Upper lobe of left lung (tissue), 6 donors: ENCODE data around the gene GRPR. TPM values are rescaled to one million over a fixed set of nuclear protein-coding genes. Genes with fewer than 3 reads are reported as not detected.

Source experiments
- ATAC-seq, 2 donors: fragments of 200-7000 bp; cut with Tn5 transposase; one replicate each; pipeline ENCODE4 v1.9.1; 2022; ENCODE audit warnings: mild to moderate bottlenecking in 2 of 2, moderate library complexity in 2 of 2; ENCODE audit not compliant: low FRiP score in 2 of 2
- DNase-seq, 2 donors: peaks; one replicate each; pipeline ENCODE4 v3.0.0-alpha.2; 2019 to 2020
- H3K27ac ChIP-seq, 4 donors: fragments of 200-600 bp; sonication (generic); one replicate each; pipeline ENCODE4 v1.5.1; 2016 to 2019
- H3K27me3 ChIP-seq, 4 donors: fragments of 200-600 bp; sonication (generic); one replicate each; pipeline ENCODE4 v1.5.1; 2017 to 2019
- H3K36me3 ChIP-seq, 4 donors: fragments of 200-600 bp; sonication (generic); one replicate each; pipeline ENCODE4 v1.5.1; 2016 to 2019
- H3K4me1 ChIP-seq, 4 donors: fragments of 200-600 bp; sonication (generic); one replicate each; pipeline ENCODE4 v1.5.1; 2018 to 2019
- H3K4me3 ChIP-seq, 4 donors: fragments of 200-600 bp; sonication (generic); one replicate each; pipeline ENCODE4 v1.5.1; 2017 to 2019; ENCODE audit warnings: mild to moderate bottlenecking in 2 of 4, moderate library complexity in 1 of 4
- H3K9me3 ChIP-seq, 4 donors: fragments of 200-600 bp; sonication (generic); one replicate each; pipeline ENCODE4 v1.5.1; 2018 to 2019
- EP300 ChIP-seq, 4 donors: sonication (generic); formaldehyde crosslinking; IDR thresholded peaks; one replicate each; pipeline ENCODE4 v1.5.1; 2017; ENCODE audit warnings: antibody characterized with exemption in 4 of 4, control low read depth in 2 of 4
- POLR2A ChIP-seq, 4 donors: fragments of 450-650 bp; IDR thresholded peaks; one replicate each; pipeline ENCODE4 v1.5.1; 2016 to 2017; ENCODE audit warnings: antibody characterized with exemption in 4 of 4, mild to moderate bottlenecking in 2 of 4
- POLR2AphosphoS5 ChIP-seq, 2 donors: sonication (generic); formaldehyde crosslinking; IDR thresholded peaks; one replicate each; pipeline ENCODE4 v1.5.1; 2017; ENCODE audit warnings: antibody characterized with exemption in 2 of 2
- WGBS, 2 donors: methylation state at CpG; one replicate each; pipeline ENCODE4 v1.1.5; 2017 to 2018; 5-methylcytosine and 5-hydroxymethylcytosine counted together
- total RNA-seq, 6 donors: library from RNA; depleted of rRNA in 4 of 6; stranded (reverse); fragments of >200 nt in 4 of 6; gene quantifications; one replicate each; pipeline versions ENCODE4 v1.1.0 to v1.2.1, GENCODE V29; 2016 to 2021
- TF ChIP-seq, protein P1 (sequence below), 6 experiments: fragments of 450-650 bp in 4 of 6; fragments of 200-600 bp in 2 of 6; sonication (generic) in 2 of 6; IDR thresholded peaks; one replicate each; pipeline ENCODE4 v1.5.1; 2016 to 2019; ENCODE audit warnings: antibody characterized with exemption in 6 of 6
- donor health status: DM: no; HTN: no; CAD: no; lungs with moderate emphysema.
- donor health status: DM: no; HTN: yes; CAD: no; lungs with severe emphysema.

Gene GRPR
- total RNA-seq, 6 donors from 2014 or later, result 0.20 to 0.43 (median 0.39) TPM; not detected in 3

DNA sequence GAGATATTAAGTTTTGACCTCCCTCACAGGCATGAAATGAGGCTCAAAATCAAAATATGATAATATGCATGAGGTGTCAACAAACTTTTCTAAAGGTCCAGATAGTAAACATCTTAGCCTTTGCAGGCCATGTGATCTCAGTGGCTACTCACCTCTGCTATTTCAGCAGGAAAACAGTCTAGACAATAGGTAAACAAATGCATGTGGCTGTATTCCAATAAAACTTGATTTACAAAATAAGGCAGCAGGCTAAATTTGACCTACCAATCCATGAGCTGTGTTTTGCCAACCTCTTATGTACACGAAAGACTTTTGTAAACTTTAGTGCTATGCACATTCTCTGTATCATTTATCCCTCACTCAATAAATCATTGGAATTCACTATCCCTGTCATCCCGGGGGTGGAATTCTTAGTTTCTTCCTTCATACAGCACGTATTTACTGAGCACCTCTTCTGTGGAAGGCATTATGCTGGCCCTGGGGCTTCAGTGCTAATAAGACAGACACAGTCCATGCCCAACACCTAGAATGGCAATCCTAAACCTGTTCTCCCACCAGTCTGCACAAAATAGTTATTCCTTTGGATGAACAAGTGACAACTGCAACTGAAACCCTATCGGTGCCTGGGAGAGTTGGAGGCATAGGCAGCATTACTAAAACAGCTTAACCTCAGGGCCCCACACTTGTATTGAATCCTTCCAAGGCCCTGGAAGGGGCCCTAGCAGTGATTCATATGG lies 63.8 kb downstream of the GRPR start:
- no peak overlapping the region for H3K27ac ChIP-seq
- no peaks in the 10 kb centered on the region for H3K4me1 ChIP-seq
- ATAC-seq (no peak), DNase-seq (no peak)
- H3K4me3 ChIP-seq, result no peak overlapping the region
- 56 to 68% methylated on average over 4 of the region's 4 CpGs for WGBS, 2 donors
- no peaks in the 10 kb centered on the region for H3K27me3 ChIP-seq
- H3K36me3 ChIP-seq, result no peaks in the 10 kb centered on the region
- TF ChIP-seq POLR2A (IDR thresholded peaks at IDR 0.05) (no peak), EP300 (IDR thresholded peaks at IDR 0.05) (no peak), POLR2AphosphoS5 (IDR thresholded peaks at IDR 0.05) (no peak)
- TF ChIP-seq, protein P1, sequence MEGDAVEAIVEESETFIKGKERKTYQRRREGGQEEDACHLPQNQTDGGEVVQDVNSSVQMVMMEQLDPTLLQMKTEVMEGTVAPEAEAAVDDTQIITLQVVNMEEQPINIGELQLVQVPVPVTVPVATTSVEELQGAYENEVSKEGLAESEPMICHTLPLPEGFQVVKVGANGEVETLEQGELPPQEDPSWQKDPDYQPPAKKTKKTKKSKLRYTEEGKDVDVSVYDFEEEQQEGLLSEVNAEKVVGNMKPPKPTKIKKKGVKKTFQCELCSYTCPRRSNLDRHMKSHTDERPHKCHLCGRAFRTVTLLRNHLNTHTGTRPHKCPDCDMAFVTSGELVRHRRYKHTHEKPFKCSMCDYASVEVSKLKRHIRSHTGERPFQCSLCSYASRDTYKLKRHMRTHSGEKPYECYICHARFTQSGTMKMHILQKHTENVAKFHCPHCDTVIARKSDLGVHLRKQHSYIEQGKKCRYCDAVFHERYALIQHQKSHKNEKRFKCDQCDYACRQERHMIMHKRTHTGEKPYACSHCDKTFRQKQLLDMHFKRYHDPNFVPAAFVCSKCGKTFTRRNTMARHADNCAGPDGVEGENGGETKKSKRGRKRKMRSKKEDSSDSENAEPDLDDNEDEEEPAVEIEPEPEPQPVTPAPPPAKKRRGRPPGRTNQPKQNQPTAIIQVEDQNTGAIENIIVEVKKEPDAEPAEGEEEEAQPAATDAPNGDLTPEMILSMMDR (IDR thresholded peaks at IDR 0.05), result no peak
- H3K9me3 ChIP-seq, result no peaks in the 10 kb centered on the region

DNA sequence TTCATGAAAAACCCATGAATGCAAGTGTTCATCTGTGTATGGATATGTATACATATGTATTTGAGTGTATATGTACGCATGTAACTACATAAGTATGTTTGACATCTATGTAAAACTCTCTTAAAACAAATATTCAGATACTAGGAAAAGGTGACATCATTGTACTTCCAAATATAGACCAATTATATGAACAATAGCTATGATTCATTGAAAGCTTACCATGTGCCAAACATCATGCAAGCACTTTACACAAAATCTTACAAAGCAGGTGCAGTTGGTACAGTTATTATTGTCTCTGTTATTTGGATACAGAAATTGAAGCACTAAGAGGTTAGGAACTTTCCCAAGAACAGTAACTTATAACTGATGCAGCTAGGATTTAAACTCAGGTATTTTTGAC lies 65.3 kb downstream of the GRPR start:
- Histone ChIP-seq H3K27ac (no peak overlapping the region), H3K27me3 (no peaks in the 10 kb centered on the region), H3K4me1 (no peaks in the 10 kb centered on the region), H3K4me3 (no peak overlapping the region), H3K36me3 (no peaks in the 10 kb centered on the region), H3K9me3 (no peaks in the 10 kb centered on the region)
- no peak for DNase-seq
- TF ChIP-seq, protein P1 (IDR thresholded peaks at IDR 0.05), result no peak
- TF ChIP-seq EP300 (IDR thresholded peaks at IDR 0.05) (no peak), POLR2A (IDR thresholded peaks at IDR 0.05) (no peak), POLR2AphosphoS5 (IDR thresholded peaks at IDR 0.05) (no peak)
- no peak for ATAC-seq
- WGBS, 2 donors, result 74 to 81% methylated on average over 1 of the region's 1 CpG

DNA sequence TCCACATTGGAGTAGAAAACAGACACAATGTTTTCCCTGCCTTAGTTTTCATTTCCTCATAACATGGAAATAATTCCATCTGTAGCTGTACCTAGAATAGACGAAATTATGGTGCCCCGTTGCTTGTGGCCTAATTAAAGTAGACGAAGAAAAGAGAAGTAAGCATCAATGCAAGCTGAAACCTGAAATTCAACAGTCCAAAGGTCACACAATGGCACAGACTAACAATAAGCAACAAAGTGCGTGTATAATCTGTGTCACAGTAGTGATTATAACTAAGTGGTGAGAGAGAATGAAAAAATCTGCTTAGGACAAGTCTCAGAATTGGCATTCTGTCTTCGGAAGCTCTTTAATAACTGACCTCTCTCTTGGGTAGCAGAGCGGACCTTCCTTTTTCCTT lies 68.2 kb downstream of the GRPR start:
- ATAC-seq (no peak), DNase-seq (no peak)
- Histone ChIP-seq H3K9me3 (no peaks in the 10 kb centered on the region), H3K4me1 (no peaks in the 10 kb centered on the region), H3K27me3 (no peaks in the 10 kb centered on the region), H3K4me3 (no peak overlapping the region), H3K36me3 (no peaks in the 10 kb centered on the region), H3K27ac (no peak overlapping the region)
- 76 to 77% methylated on average over 6 of the region's 6 CpGs for WGBS, 2 donors
- no peak for TF ChIP-seq EP300 (IDR thresholded peaks at IDR 0.05)
- TF ChIP-seq POLR2A (IDR thresholded peaks at IDR 0.05), result no peak
- no peak for TF ChIP-seq POLR2AphosphoS5 (IDR thresholded peaks at IDR 0.05)
- TF ChIP-seq, protein P1 (IDR thresholded peaks at IDR 0.05), result no peak

DNA sequence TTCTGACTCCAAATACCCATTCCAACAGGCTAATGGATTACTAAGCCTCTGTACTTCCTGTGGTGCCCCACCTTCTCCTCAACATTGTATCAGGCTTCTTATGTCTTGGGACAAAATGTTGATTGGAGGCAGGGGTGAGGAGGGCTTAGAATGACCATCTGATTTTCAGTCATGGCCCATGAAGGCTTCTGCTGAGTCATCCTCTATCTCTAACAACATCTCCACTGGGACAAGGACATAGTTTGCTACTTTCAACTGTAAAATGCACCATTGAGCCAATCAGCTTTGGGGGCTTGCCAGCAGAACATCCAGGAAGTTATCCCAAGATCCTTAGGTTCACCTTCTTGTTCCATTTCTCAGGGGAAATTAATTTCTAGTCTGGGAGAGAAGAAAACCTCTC lies 73.5 kb downstream of the GRPR start:
- Histone ChIP-seq H3K4me3 (no peak overlapping the region), H3K27me3 (no peaks in the 10 kb centered on the region), H3K4me1 (no peaks in the 10 kb centered on the region), H3K9me3 (no peaks in the 10 kb centered on the region), H3K27ac (no peak overlapping the region), H3K36me3 (no peaks in the 10 kb centered on the region)
- DNase-seq (no peak), ATAC-seq (no peak)
- TF ChIP-seq POLR2A (IDR thresholded peaks at IDR 0.05) (no peak), POLR2AphosphoS5 (IDR thresholded peaks at IDR 0.05) (no peak), EP300 (IDR thresholded peaks at IDR 0.05) (no peak)
- TF ChIP-seq, protein P1 (IDR thresholded peaks at IDR 0.05), result no peak

DNA sequence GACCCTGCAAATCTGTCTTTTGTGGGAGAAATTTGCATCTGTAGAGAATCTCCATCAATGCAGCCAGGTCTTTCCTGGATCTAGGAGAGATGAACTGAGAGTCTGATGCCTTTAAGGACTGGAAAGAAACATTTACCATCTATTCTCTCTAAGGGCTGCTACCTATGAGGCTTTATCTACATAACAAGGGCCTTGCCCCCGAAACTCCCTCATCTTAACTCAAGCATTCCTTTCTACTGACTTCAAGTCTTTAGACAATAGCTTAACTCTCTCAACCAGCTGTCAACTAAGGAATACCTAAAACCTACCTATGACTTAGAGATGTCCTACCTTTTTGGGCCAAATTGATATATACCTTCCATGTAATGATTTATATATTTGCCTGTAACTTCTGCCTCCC lies 76.0 kb downstream of the GRPR start:
- H3K27me3 ChIP-seq, result no peaks in the 10 kb centered on the region
- no peak overlapping the region for H3K4me3 ChIP-seq
- ATAC-seq (no peak), DNase-seq (no peak)
- H3K27ac ChIP-seq, result no peak overlapping the region
- H3K9me3 ChIP-seq, result no peaks in the 10 kb centered on the region
- no peaks in the 10 kb centered on the region for H3K36me3 ChIP-seq
- WGBS, 2 donors, result 53 to 56% methylated on average over 1 of the region's 1 CpG
- TF ChIP-seq POLR2A (IDR thresholded peaks at IDR 0.05) (no peak), POLR2AphosphoS5 (IDR thresholded peaks at IDR 0.05) (no peak), EP300 (IDR thresholded peaks at IDR 0.05) (no peak)
- TF ChIP-seq, protein P1 (IDR thresholded peaks at IDR 0.05), result no peak
- no peaks in the 10 kb centered on the region for H3K4me1 ChIP-seq
